Activated naive CD4-positive, alpha-beta T cell treated with anti-CD3 and anti-CD28 coated beads for 36 hours (primary cell): ENCODE data around the gene KCNQ2. TPM values are rescaled to one million over a fixed set of nuclear protein-coding genes. Genes with fewer than 3 reads are reported as not detected.

Experiments used
- CTCF ChIA-PET: fragments of 350-600 bp; sonication (Branson Sonifier 250); formaldehyde crosslinking; loops from one replicate; lab custom pipeline; 2021; ENCODE audit warnings: antibody characterized with exemption; lab: Charles Lee
- DNase-seq: peaks from one replicate; pipeline ENCODE4 v3.0.0-alpha.2; 2020
- H3K27ac Mint-ChIP-seq: one replicate; pipeline ENCODE4 v1.8.0; 2021; ENCODE audit warnings: mild to moderate bottlenecking, mixed read lengths
- H3K27me3 Mint-ChIP-seq: one replicate; pipeline ENCODE4 v1.8.0; 2021; ENCODE audit warnings: low read depth, mixed read lengths
- H3K36me3 Mint-ChIP-seq: one replicate; pipeline ENCODE4 v1.8.0; 2021; ENCODE audit warnings: low read depth, mixed read lengths
- H3K4me1 Mint-ChIP-seq: one replicate; pipeline ENCODE4 v1.8.0; 2021; ENCODE audit warnings: low read depth, mixed read lengths
- H3K4me3 Mint-ChIP-seq: one replicate; pipeline ENCODE4 v1.8.0; 2021; ENCODE audit warnings: mild to moderate bottlenecking, moderate library complexity, mixed read lengths
- H3K9me3 Mint-ChIP-seq: one replicate; pipeline ENCODE4 v1.8.0; 2021; ENCODE audit warnings: mixed read lengths
- intact Hi-C: fragments of 100-400 bp; cut with micrococcal nuclease; formaldehyde crosslinking; loops from one replicate; pipeline ENCODE4 v1.15.1; 2023
- total RNA-seq, 2 experiments: library from RNA; stranded (reverse); gene quantifications; one replicate each; pipeline ENCODE4 v1.2.3, GENCODE V29; 2021

Gene KCNQ2
- total RNA-seq, 2 experiments from 2014 or later: not detected

DNA sequence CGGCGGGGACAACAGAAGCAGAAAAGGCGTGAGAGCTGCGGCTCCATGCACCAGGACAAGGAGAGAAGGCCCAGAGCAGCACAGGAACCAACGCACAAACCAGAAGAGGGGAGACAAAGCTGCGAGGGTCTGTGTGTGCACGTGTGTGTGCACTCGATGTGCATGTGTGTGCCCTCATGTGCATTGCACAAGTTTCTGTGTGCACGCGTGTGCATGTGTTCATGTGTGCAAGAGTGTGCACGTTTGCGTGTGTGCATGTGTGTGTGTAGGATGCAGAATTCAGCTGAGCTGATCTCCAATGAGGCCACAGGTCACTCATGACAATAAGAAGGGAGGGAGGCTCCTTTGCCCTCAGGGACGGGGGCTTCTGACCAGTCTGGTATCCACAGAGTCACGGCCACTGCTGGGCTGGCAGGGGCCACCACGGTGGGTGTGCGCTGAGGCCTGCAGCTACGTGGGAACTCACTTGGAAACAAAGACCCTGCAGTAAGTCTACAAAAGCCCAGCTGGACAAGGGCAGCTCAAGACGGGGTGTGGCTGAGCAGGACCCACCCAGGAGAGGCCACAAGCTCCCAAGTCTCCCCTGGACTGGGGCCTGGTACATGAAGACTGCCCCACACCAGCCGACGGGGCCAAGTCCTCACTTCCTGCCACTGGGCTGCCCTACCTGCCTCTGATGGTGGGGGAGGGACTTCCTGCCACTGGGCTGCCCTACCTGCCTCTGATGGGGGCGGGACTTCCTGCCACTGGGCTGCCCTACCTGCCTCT, 63.2 kb downstream of the KCNQ2 start:
- intact Hi-C loops: no loop called here
- no peak overlapping the region for H3K4me3 Mint-ChIP-seq
- H3K36me3 Mint-ChIP-seq: no peaks in the 10 kb centered on the region
- no peak for DNase-seq
- H3K9me3 Mint-ChIP-seq: no peaks in the 10 kb centered on the region
- H3K4me1 Mint-ChIP-seq: peaks cover 8% of the 10 kb centered on the region
- CTCF ChIA-PET: interaction anchor here (0.6 kb wide), 1 partner anchor 20 kb away, joined by 3 read pairs; no protein-coding TSS in a partner anchor
- no peak overlapping the region for H3K27ac Mint-ChIP-seq
- H3K27me3 Mint-ChIP-seq: no peaks in the 10 kb centered on the region

GRCh38 chr20:63408684-63409046, 63.8 kb downstream of the KCNQ2 start:
- intact Hi-C loops: no loop called here
- no peak for DNase-seq
- H3K9me3 Mint-ChIP-seq: no peaks in the 10 kb centered on the region
- CTCF ChIA-PET: interaction anchor here (0.6 kb wide), 1 partner anchor 19 kb away, joined by 3 read pairs; no protein-coding TSS in a partner anchor
- no peak overlapping the region for H3K27ac Mint-ChIP-seq
- no peaks in the 10 kb centered on the region for H3K27me3 Mint-ChIP-seq
- H3K4me3 Mint-ChIP-seq: no peak overlapping the region
- peaks cover 8% of the 10 kb centered on the region for H3K4me1 Mint-ChIP-seq
- no peaks in the 10 kb centered on the region for H3K36me3 Mint-ChIP-seq

- no peak overlapping the region for H3K27ac Mint-ChIP-seq
- no peaks in the 10 kb centered on the region for H3K36me3 Mint-ChIP-seq
- CTCF ChIA-PET: no interaction called here
- peaks cover 8% of the 10 kb centered on the region for H3K4me1 Mint-ChIP-seq
- no peak overlapping the region for H3K4me3 Mint-ChIP-seq
- no peaks in the 10 kb centered on the region for H3K9me3 Mint-ChIP-seq
- H3K27me3 Mint-ChIP-seq: no peaks in the 10 kb centered on the region
- no peak for DNase-seq
- intact Hi-C loops: no loop called here
Measured at GRCh38 chr20:63407928-63408683, 64.3 kb downstream of the KCNQ2 start.

DNA sequence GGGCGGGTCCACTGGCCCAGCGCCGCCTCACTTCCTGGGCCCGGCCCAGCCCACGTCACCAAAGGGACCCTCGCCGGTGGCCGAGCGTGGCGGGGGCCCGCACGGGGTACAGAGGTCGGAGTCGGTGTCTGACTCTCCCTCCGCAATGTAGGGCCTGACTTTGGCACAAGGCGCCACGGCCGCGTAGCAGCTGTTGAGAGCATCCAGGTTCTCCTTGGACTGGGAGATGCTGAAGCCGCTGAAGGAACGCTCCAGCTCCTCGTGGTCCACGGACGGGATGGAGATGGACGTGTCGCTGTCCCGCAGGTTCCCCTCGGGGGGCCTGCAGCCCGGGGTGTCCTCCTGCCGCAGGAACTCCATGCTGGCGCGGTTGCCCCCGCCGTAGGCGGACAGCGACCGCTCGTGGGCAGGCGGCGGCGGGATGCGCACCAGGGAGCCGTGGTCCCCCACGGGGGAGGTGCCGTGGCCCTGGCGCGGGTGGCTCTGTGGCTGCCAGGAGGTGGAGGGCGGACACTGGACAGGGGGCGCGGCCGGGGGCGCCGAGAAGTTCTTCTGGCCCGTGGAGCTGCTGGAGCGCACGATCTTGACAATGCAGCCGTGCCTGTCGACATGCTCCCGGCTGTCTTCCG, 65.7 kb downstream of the KCNQ2 start:
- H3K36me3 Mint-ChIP-seq: no peaks in the 10 kb centered on the region
- H3K9me3 Mint-ChIP-seq: no peaks in the 10 kb centered on the region
- no peak for DNase-seq
- H3K27ac Mint-ChIP-seq: no peak overlapping the region
- intact Hi-C loops: no loop called here
- CTCF ChIA-PET: no interaction called here
- peaks cover 8% of the 10 kb centered on the region for H3K4me1 Mint-ChIP-seq
- H3K4me3 Mint-ChIP-seq: no peak overlapping the region
- no peaks in the 10 kb centered on the region for H3K27me3 Mint-ChIP-seq

GRCh38 chr20:63406011-63406410, 66.4 kb downstream of the KCNQ2 start:
- CTCF ChIA-PET: no interaction called here
- H3K36me3 Mint-ChIP-seq: no peaks in the 10 kb centered on the region
- no peak overlapping the region for H3K4me3 Mint-ChIP-seq
- H3K4me1 Mint-ChIP-seq: peaks cover 4% of the 10 kb centered on the region
- no peak overlapping the region for H3K27ac Mint-ChIP-seq
- DNase-seq: no peak
- intact Hi-C loops: no loop called here
- no peaks in the 10 kb centered on the region for H3K9me3 Mint-ChIP-seq
- H3K27me3 Mint-ChIP-seq: no peaks in the 10 kb centered on the region

DNA sequence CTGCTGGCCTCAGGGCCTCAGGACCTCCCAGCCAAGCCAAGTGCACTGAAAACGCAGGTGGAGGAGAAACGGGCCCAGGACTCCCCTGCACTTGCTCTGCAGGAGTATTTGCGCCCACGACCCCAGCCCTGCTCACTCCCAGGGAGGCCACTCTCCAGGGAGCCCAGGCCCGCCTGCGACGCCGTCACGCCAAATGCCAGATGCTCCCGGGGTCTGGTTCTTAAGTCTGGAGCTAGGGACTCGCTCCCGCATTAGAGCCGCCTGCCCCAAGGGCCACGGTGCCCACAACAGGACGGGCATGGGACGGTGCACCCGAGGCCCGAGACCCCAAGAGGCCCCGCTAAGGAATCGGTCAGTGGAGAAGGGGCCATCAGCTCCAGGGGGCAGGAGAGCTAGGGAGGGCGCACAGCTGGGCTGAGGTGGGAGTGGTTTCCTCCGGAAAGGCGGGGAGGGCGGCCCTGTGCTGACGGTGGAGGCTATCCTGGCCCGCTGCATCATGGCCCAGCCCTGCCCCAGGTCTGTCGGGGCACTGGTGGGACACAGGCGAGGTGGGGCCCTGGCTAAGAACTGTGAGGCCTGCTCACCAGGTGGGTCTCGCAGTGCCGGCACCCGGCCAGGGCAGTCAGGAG, 67.2 kb downstream of the KCNQ2 start:
- H3K27me3 Mint-ChIP-seq: no peaks in the 10 kb centered on the region
- H3K27ac Mint-ChIP-seq: no peak overlapping the region
- no peak overlapping the region for H3K4me3 Mint-ChIP-seq
- H3K9me3 Mint-ChIP-seq: no peaks in the 10 kb centered on the region
- peaks cover 2% of the 10 kb centered on the region for H3K4me1 Mint-ChIP-seq
- H3K36me3 Mint-ChIP-seq: no peaks in the 10 kb centered on the region
- intact Hi-C loops: no loop called here
- CTCF ChIA-PET: no interaction called here
- no peak for DNase-seq

DNA sequence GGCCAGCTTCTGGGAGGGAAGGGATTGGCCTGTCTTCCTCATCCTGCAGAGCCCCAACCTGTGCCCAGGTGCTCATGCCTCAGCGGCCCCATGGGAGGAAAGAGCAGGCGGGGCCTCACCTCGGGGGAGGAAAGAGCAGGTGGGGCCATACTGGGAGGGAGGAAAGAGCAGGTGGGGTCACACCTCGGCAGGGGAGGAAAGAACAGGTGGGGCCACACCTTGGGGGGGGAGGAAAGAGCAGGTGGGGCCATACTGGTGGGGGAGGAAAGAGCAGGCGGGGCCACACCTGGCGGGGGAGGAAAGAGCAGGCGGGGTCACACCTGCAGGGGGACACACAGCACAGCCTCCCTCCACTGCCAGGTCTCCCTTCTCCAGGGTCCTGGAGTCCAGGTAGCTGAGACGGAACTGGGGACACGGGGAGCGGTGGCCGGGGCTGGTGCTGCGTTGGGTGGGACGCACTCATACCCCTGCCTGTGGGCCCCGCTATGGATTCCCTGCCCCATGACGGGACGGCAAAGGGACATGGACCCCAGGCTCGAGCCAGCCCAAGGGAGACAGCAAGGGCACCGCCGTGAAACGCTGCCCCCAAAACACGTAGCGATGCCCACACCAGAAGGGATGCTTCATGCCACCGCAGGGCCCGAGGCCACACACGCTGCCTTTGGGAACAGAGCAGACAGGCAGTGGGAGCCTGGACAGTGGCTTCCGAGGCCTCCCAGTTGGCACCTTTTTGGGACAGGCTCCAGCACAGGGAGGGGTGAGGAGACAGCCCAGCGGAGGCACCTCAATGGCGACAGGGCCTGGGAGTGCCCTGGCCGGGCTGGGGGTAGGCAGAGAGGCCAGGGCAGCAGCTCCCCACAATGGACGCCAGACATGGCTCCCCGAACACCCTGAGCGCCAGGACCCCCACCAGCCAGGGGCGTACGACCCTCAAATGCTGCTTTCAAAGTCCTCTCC, 68.0 kb downstream of the KCNQ2 start:
- H3K9me3 Mint-ChIP-seq: no peaks in the 10 kb centered on the region
- no peaks in the 10 kb centered on the region for H3K36me3 Mint-ChIP-seq
- CTCF ChIA-PET: no interaction called here
- H3K27me3 Mint-ChIP-seq: no peaks in the 10 kb centered on the region
- intact Hi-C loops: no loop called here
- H3K4me1 Mint-ChIP-seq: peaks cover 2% of the 10 kb centered on the region
- no peak overlapping the region for H3K27ac Mint-ChIP-seq
- DNase-seq: no peak
- H3K4me3 Mint-ChIP-seq: no peak overlapping the region

DNA sequence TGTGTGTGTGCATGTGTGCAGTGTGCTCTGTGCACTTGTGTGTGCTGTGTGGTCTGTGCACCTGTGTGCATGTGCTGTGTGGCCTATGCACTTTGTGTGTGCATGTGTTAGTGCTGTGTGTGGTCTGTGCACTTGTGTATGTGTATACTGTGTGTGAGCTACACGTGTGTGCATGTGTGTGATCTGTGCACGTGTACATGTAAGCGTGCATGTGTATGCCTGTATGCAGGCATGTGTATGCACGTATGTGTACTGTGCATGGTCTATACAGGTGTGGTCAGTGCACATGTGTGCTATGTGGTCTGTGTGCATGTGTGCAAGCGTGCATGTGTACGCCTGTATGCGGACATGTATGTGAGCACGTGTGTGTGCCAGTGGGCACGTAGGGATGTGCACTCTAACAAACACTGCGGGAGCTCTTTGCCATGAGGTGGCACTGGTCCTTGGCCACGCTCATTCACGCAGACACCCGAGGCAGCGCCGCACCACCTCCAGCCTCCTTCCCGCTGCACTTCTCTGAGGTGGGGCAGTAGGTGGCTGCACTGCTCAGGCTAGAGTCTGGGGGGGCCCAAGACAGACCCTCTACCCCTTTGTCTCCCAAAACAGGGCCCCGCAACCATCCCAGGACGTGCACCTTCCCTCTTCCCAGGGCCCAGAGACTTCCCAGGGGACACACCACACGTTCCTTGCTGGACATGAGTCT, 68.9 kb downstream of the KCNQ2 start:
- H3K4me1 Mint-ChIP-seq: no peaks in the 10 kb centered on the region
- H3K27me3 Mint-ChIP-seq: no peaks in the 10 kb centered on the region
- CTCF ChIA-PET: no interaction called here
- no peak overlapping the region for H3K27ac Mint-ChIP-seq
- DNase-seq: no peak
- no peaks in the 10 kb centered on the region for H3K36me3 Mint-ChIP-seq
- no peaks in the 10 kb centered on the region for H3K9me3 Mint-ChIP-seq
- no peak overlapping the region for H3K4me3 Mint-ChIP-seq
- intact Hi-C loops: no loop called here

DNA sequence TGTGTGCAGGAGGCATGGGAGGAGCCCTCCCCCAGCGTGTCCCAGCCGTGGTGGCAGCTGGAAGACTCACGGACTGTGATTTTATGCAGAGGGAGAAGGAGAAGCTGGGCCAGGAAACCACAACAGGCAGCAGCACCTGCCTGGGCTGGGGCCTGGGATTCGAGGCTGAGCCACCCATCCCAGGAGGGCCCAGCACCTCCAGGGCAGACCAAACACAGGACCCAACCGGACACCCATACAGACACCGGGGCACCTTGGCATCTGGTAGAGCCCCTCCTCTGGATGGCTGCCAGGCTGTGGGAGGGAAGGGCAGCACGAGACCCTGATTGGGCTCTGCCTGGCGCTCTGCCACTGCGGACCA, 69.6 kb downstream of the KCNQ2 start:
- intact Hi-C loops: no loop called here
- H3K27ac Mint-ChIP-seq: no peak overlapping the region
- H3K4me1 Mint-ChIP-seq: no peaks in the 10 kb centered on the region
- no peak overlapping the region for H3K4me3 Mint-ChIP-seq
- no peaks in the 10 kb centered on the region for H3K27me3 Mint-ChIP-seq
- no peaks in the 10 kb centered on the region for H3K9me3 Mint-ChIP-seq
- CTCF ChIA-PET: interaction anchor here (1.1 kb wide), 1 partner anchor 39 kb away, joined by 3 read pairs; no protein-coding TSS in a partner anchor
- DNase-seq: no peak
- no peaks in the 10 kb centered on the region for H3K36me3 Mint-ChIP-seq

DNA sequence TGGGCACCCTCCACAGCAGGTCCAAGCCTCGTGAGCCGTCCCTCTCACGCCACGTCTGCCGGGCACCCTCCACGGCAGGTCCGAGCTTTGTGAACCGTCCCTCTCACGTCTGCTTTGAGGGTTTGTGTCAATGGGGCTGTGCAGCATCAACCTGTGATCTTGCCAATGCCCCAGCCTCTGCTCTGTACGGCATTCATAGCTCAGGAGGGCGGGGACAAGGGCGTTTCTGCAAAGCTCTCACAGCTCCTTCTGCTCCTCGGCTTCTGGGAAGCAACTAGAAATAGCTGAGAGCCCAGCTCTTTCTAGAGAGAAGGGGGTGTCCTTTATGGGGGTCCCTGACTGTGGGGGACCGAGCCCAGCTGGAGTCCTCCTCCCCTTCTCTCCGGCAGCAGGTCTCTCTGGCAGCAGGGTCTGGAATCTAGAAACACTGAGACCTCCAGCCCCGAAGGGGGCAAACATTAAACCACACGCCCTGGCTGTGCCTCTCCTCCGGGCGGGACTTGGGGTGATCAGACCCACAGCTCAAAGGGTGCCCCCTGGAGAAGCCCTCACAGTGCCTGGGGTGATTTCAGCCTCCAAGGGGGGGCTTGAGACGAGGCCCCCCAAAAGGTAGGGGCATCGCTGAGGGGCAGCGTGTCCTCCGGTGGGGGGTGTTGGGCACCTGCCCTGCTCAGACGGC, 70.1 kb downstream of the KCNQ2 start:
- CTCF ChIA-PET: interaction anchor here (1.1 kb wide), 1 partner anchor 40 kb away, joined by 3 read pairs; no protein-coding TSS in a partner anchor
- no peak for DNase-seq

More for the DNA sequence above, 70.1 kb downstream of the KCNQ2 start:
- Mint-ChIP-seq H3K4me1 (no peaks in the 10 kb centered on the region), H3K27ac (no peak overlapping the region), H3K9me3 (no peaks in the 10 kb centered on the region), H3K27me3 (no peaks in the 10 kb centered on the region), H3K4me3 (no peak overlapping the region), H3K36me3 (no peaks in the 10 kb centered on the region)
- intact Hi-C loops: no loop called here
